GM15510 (cell line): ENCODE measurements around the gene NUDCD3.

Experiments
- POLR2A ChIP-seq: IDR thresholded peaks from 3 replicates; pipeline ENCODE4 v1.6.1; 2011; ENCODE audit warnings: borderline replicate concordance; ENCODE audit not compliant: insufficient read length; ENCODE audit errors: extremely low read depth

The NUDCD3 gene

DNA sequence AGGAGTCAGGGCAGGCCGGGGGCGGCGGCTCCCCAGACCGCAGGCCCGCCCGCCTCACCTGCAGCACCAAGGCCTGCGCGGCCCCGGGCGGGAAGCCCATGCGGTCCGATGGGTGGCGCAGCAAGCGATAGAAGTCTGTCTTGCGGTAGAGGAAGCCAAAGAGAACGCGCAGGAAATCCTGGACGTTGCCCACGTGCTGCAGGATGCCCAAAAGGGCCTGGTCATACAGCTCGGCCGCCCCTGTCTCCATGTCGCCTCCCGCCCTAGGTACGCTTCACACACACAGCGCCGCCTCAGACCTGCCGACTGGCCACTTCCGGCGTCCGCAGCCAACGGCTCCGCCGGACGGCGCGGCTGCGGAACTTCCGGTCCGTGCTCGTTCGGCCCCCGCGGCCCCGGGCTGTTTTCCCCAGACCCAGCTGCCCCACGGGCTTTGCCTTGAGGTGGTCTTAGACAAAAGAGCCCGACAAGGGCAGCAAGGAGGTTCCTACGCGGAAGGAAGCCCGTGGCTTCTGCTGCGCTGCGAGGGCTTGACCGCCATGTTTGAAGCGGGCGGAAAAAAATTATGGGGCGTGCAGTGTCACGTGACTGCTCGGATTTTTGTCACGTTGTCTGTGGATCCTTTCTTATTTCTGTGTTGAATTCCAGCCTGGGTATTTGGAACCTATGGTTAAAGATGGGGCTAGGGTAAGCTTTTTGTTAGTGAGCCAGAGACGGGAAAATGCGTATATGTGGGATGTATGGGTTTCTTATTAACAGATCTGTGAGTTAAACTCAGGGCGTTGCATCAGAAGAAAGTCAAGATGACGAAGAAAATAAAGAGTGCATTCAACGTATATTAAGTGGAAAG is at the start of gene NUDCD3:
TSS of gene NUDCD3 (minus strand) at position 308 of the 850 bp plus-strand sequence. CDS start at position 250, 58 bp downstream.
- TF ChIP-seq POLR2A, result peak; percentile 82

DNA sequence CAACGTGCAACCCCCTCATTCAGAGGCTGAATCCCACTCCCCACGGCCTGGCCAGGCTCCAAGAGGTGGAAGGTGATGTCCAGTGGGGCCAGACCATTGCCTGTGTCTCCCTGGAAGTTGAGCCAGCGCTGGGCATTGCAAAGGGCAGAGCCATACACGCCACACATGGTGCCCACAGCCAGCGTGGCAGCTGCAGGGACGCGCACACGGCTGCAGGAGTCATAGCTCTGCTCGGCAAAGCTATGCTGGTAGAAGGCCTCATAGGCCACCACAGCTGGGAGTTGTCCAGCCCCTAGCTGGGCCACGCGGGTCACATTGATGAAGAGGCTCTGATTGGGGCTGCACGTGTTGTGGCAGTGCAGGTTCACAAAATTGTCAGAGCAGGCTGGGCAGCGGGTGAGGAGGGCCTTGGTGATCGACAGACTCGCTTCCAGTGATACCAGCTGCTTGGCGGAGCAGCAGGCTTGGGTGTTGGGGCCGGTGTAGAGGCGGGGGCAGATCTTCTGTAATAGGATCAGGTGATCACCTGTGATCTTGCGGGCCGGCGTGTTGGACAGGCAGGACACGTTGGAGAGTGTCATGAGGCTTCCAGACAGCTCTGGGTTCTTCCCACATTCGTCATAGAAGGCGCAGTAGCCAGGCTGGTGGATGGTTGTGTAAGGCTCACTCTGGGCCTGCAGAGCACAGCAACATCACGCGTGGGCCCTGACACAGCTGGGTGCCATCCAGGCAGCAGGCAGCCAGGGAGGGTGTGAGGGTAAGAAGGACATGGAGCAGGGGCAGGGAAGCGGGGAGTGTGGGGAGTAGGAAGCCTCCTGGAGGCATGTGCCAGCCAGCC is 49.4 kb upstream of the NUDCD3 start:
- no peak for TF ChIP-seq POLR2A

DNA sequence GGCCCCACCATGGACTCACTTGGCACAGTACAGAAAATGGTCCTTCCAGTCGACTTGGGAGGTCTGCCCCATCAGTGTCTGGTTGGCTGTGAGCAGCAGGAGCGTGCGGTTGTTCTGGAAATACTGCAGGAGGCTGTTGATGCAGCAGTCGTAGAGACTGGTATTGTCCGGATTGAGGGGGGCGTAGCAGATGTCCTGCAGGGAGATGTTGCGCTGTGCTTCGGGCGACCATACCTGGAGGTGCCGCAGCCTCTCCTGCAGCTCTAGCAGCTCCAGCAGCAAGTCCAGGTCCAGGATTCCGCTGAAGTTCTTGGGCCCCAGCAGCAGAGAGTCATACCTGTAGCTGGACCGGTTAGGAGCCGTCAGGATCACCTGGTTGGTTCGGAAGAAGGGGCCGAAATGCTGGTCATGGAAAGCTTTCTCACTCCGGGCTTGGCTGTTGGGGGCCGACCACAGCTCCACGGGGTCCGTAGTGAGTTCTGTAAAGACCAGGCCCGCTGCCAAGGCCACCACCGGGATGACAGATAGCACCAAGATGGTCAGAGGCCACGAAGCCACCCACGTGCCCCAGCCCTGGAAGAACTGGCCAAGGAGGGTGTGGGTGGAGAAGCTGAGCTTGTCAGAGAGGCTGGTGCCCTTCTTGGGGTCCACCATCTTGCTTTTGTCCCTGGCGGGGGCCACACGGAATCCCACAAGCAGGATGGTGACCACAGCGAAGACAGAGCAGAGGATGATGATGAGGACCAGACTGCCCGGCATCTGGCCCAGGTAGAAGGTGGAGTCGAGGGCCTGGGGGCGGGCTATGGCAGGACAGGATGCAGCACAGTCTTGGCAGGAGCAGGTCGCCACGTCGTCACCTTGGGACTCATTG is 48.6 kb upstream of the NUDCD3 start:
- TF ChIP-seq POLR2A, result no peak

DNA sequence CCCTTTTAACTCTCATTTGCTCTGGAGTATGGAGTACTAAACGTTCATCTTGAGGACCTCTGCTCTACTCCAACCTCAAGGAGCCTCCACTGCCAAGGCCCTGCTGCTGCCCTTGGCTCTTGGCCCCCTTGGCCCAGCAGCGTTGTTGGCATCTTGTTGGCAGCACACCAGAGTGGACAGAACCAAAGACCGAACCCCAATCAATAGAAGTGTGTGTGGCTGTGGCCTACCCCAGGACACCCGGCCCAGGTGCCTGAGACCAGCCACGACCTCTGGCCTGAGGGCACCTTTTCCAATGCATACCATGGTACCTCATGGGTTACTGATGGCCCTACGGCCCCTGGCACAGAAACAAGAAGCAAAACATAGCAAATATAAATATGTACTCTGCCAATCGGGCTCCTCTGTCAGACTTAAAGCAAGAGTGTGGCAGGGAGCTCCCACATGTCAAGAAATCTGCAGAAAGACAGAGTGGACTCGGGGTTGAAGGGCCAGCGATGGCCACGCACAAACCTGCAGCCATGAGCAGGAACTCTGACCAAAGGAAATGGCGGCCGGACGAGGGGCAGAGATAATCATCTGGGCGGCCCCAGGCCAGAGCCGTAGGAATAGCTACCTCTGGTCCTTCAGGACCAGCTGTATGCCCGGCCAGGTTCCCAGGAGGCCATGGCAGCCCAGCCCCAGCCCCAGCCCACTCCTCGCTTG is 47.8 kb upstream of the NUDCD3 start:
- no peak for TF ChIP-seq POLR2A

DNA sequence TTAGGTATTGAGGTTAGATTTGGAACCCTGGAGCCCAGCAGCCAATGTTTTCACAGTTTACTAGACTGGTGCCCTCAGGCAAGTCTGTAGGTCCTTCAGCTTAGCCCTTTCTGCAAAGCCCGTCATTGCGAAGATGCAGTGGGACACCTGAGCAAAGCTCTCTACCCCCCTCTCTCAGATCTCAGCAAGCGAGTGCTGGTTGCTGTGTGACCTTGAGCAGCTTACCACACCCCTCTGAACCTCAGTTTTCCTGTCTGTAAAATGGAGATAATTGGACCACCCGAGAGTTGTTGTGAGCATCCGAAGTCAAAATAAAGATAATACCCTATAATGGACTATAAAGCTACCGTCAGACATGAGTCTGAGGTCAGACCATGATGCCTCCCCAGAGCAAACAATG is 47.0 kb upstream of the NUDCD3 start:
- no peak for TF ChIP-seq POLR2A

DNA sequence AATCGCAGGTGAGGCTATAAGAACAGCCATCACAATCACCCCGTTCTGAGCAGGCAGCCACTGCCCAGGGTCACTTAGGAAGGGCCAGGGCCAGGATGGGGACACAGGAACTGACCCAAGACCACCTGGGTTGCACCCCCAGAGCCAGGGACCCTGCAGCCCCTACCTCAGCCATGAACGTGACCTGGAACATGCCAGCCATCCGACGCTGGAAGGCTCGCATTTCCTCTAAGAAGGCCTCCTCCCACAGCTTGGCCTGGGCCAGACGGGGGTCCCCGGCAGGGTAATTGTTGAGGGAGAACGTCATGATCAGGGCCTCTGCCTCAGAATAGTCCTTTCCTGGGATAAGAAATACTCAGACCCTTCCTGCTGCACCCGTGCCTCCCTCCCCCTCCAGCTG is 45.6 kb upstream of the NUDCD3 start:
- TF ChIP-seq POLR2A, result no peak

DNA sequence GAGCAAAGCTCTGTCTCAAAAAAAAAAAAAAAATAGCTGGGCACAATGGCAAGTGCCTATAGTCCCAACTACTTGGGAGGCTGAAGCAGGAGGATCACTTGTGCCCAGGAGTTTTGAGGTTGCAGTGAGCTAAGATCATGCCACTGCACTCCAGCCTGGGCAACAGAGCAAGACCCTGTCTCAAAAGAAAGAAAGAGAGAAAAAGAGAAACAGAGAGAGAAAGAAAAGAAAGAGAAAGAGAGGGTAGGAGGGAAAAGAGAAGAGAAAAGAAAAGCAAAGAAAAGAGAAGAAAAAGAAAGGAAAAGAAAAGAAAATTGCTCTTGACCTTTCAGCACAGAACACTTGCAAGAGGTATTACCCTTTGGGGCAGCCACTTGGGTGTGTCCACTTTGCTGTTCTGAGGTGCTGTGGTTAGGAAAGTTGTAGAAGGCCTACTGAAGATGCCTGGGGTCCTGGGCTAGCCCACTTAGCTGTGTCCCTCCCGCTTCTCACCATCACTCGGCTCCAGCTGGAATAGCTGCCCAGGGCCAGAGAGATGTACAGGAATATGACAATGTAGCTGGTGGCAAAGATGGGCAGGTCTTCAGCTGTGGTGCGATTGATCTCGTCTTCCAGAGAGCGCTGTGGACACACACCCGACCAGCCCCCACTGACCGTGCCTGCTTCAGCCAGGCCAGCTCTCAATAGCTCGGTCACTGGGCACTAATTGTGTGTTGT is 45.0 kb upstream of the NUDCD3 start:
- TF ChIP-seq POLR2A, result no peak

DNA sequence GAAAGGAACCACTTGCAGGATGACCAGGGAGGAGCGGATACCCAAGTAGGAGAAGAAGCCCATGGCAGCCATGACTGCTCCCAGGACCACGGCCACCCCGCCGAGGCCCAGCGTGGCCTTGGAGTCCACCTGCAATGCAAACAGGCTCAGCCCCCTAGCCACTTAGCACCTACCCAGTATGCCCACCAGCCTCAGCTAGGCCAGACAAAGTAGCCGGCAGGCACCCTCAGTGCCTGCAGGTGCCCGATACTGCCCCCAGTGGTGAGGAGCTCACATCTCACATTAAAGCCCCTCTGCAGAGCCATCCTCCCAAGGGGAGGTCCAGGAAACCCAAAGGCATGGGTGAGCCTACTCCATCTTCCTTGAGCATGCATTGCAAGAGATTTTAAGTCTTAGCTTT is 44.0 kb upstream of the NUDCD3 start:
- TF ChIP-seq POLR2A, result no peak

DNA sequence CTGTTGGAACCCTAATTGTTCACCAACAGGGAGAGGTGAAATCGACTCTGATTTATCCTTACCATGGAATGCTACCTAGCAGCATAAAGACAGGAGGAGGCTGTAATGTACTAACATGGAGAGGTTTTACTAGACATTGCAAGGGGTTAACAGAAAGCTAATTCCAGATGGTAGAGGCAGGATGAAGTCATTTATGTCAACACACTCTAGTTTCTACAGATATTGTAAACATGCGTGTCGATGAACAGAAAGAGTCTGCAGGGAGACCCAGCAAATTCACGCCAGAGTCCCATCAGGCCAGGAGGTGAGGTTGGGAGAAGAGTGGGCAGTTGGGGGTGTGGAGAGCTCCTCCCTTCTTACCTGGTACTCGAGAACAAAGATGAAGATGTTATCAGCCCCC is 43.6 kb upstream of the NUDCD3 start:
- TF ChIP-seq POLR2A, result no peak

DNA sequence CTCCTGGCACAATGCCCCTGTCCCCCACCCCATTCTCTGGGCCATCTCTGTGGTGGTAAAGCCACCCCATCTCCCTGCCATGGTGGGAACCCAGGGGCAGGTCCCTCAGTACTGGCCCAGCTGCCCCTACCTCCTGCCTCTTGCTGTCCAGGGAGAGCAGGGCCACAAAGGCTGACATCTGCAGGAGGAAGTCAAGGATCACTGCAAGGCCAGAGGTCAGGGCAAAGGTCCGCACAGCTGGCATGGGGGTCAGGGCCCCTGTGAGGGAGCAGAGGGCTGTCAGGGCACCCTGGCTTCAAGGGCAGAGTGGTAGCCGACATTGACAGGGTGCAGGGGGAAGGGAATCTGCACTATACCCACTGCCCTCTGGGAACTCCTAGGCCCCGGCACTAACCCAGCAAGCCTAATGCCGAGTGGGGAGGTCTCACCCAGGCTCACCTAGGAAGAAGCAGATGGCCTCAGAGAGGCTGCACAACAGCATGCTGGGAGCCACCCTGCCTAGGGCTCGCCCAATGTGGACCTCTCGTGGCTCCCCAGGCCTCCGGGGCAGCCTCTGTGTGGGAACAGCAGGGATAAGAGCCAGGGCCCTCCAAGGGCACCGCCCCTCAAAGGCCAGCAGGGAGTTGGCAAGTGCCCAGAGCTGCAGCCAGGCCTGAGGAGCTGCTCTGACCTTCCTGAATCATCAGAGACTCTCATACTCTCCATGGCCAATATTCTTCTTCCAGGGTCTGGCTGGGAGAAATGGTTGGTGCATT is 43.0 kb upstream of the NUDCD3 start:
- TF ChIP-seq POLR2A, result no peak

DNA sequence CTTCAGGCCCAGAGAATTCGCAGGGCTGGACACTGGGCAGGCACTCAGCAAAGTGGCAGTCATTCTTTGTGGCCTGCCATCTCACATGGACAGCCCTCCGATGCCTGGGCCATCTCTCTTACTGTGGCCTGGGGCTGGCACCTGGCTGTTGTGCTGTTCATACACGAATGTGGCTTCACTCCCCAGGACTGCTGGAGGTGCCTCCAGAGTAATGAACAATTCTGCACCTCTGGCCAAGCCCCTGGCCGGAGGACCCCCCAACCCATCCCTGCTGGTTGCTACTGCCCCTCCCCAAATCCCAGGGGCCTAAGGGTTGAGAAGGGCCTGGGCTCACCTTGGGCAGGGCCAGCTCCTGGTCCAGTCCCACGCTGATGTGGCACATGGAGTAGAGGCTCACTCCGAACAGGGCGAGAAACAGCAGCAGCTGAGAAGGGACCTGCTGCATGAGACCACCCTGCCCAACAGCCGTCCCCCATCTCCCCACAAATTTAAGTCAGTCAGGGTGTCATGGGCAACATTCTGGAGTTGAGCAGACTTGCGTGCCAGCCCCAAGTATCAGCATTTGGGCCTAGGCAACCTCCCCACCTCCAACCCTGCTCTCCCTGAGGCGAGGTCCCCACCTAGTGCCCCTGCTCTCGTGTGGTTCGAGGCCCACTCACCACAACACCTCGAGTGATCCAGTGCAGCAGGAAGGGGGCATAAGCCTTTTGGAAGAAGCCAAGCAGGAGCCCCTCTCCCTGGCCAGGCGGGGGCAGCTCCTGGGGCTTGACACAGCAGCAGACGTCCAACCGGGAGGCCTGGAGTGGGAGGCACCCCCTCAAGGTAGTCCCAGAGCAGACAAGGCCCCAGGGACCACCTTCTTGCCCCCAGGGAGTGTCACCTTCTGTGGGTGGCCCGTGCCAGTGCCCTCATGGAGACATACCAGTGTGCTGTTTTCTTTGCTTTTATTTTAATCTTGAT is 41.2 kb upstream of the NUDCD3 start:
- TF ChIP-seq POLR2A, result no peak

DNA sequence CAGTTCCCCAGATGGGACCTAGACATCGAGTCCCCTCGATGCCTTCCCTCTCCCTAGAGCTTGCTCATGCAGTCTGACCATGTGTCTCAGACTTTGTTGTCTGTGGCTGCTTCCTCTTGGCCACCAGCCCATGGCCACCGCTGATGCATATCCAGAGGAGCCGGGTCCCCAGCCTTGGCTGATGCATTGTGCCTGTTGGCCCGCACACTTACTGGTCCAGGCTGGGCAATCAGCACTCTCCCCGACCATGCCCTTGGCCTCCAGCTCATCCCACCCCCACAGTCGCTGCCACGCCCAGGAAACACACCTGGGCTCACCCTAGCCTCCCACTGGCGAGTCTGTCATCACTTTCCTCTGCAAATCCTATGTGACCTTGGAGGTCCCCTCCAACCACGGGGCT is 40.5 kb upstream of the NUDCD3 start:
- TF ChIP-seq POLR2A, result no peak
